Measurements from ENCODE around the gene ABHD17C.

DNA sequence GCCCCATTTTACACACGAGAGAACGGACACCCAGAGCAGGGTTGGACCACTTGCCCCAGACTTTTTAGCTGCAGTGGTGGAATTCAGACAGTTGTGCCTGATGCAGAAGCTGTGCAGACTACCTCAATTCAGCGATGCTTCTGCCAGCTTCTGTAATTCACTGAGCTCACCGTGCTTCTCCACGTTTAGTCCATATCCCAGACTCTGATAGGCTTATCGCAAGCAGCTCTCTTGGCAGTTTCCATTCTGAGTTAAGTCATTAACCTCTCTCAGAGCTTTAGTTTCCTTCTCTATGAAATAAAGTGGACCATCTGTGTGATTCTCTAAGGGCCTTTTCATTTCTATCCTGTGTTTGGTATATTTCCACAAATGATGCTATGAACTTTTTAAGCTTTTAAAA is 37.1 kb downstream of the ABHD17C start:
- no peak for TF ChIP-seq POLR2AphosphoS5 (IDR thresholded peaks at IDR 0.05; ENCODE audit: low read depth, low read length)
- TF ChIP-seq SIN3A (IDR thresholded peaks at IDR 0.05; ENCODE audit: borderline replicate concordance, insufficient read depth, low read length) = no peak
- TF ChIP-seq TAF1 (IDR thresholded peaks at IDR 0.05; ENCODE audit: borderline replicate concordance, insufficient read depth, low read length) = no peak
